Stimulated activated naive CD8-positive, alpha-beta T cell treated with anti-CD3 and anti-CD28 coated beads, Interleukin-15, Interleukin-2, amounts not matched to agents 100 ng/mL and 50 ng/mL, for 24 hours (primary cell): Measurements from ENCODE around the gene SLC7A1.

Experiments
- H3K27ac Mint-ChIP-seq: one replicate; pipeline ENCODE4 v1.8.0; 2021; ENCODE audit warnings: mild to moderate bottlenecking, mixed read lengths
- H3K27me3 Mint-ChIP-seq: one replicate; pipeline ENCODE4 v1.8.0; 2021; ENCODE audit warnings: mixed read lengths
- H3K36me3 Mint-ChIP-seq: one replicate; pipeline ENCODE4 v1.8.0; 2021; ENCODE audit warnings: low read depth, mixed read lengths
- H3K4me1 Mint-ChIP-seq: one replicate; pipeline ENCODE4 v1.8.0; 2021; ENCODE audit warnings: low read depth, mixed read lengths
- H3K4me3 Mint-ChIP-seq: one replicate; pipeline ENCODE4 v1.8.0; 2021; ENCODE audit warnings: mild to moderate bottlenecking, mixed read lengths
- H3K9me3 Mint-ChIP-seq: one replicate; pipeline ENCODE4 v1.8.0; 2021; ENCODE audit warnings: mixed read lengths

The SLC7A1 gene

DNA sequence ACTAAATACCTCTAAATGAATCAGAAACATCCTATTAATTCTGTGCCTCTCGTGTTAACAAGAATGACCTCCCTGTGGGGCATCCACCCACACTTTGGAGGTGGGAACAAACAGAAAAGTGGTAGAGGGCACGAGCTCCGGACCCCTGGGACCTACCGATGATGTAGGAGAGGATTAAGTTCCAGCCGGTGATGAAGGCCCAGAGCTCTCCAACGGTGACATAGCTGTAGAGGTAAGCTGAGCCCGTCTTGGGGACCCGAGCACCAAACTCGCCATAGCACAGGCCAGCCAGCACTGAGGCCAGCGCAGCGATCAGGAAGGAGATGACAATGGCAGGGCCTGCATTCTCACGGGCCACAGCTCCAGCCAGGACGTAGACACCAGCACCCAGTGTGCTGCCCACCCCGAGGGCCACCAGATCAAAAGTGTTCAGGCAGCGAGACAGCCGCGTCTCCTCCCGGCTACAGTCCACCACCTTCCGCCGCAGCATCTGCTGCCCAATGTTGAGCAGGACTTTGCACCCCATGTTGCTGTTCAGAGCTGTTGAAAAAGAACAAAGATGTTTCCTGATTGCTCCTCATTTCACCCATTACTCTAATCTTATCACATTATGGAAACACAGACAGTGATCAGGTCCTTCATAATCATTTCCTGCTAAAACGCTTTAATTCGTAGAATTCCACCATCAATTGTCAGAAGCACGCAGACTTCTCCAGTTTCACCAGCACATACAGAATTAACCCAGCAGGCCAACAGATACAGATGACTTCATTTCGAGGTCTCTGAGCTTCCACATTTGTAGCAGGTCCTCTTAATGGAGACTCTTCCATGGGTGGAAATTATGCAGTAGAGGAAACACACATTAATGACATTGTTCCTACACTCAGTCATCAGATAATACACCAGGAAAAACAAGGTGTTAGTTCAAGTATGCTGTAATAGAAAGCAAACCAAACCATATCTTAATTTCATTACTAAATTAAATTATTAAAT is 59.5 kb downstream of the SLC7A1 start:
- Mint-ChIP-seq H3K27ac (peak overlapping the region; percentile 3), H3K36me3 (peaks cover 63% of the 10 kb centered on the region), H3K4me3 (no peak overlapping the region), H3K4me1 (peaks cover 20% of the 10 kb centered on the region), H3K27me3 (no peaks in the 10 kb centered on the region), H3K9me3 (no peaks in the 10 kb centered on the region)

DNA sequence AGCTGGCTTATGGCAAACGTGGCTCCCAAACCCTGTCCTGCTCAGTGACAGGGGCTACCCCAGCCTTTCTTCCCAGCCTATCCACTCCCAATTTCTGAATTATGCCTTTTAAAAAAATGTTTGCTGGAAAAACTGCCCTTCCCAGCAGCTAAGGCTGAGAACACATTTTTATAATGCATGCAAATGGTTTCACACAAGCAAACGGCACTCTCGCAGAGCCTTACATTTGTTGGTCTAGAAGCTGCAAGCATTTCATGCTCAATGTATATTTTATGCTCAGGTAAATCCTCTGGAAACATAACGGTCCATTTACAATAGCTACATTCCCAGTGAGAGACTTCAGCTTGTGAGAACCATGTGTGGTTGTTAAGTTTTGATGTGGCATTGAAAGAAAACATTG is 61.4 kb downstream of the SLC7A1 start:
- Mint-ChIP-seq H3K9me3 (no peaks in the 10 kb centered on the region), H3K27ac (no peak overlapping the region), H3K36me3 (peaks cover 69% of the 10 kb centered on the region), H3K27me3 (no peaks in the 10 kb centered on the region), H3K4me3 (no peak overlapping the region), H3K4me1 (peaks cover 8% of the 10 kb centered on the region)

DNA sequence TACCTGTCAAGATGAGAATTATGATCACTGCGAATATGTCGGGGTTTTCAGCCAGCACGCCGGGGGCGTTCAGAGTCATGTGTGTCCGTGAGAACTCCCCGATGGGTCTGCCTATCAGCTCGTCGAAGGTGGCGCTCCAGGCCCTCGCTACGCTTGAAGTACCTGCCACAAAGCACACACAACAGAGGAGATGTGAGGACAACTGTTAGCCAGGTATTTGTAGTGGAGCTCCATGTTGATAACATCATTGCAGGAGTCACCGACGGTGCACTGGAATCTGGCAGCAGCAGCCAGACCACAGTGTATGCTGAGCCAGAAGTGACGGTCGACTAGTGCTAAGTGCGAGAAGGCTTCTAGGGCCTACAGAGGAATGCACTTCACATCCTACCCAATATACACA is 62.7 kb downstream of the SLC7A1 start:
- Mint-ChIP-seq H3K4me1 (peaks cover 1% of the 10 kb centered on the region), H3K27ac (no peak overlapping the region), H3K4me3 (no peak overlapping the region), H3K9me3 (no peaks in the 10 kb centered on the region), H3K36me3 (peaks cover 64% of the 10 kb centered on the region), H3K27me3 (no peaks in the 10 kb centered on the region)

DNA sequence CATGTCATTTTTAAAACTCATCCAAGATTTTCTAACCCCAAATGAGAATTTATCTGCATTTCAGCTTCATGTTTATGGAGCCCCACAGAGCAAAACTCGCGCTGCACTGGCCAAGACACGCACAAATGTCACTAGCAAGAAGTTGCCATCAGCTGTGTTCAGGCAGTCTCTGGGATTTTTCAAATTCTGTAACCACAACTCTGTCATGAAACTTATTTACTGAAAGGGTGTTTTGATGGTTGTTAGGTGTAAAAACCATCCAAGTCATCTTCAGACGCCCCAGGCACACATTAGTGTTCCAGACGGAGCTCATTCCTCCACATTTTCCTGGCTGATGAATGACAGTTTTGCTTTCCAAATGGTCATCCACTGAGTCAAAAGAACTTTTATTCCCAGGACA is 63.4 kb downstream of the SLC7A1 start:
- Mint-ChIP-seq H3K36me3 (peaks cover 69% of the 10 kb centered on the region), H3K4me3 (no peak overlapping the region), H3K4me1 (no peaks in the 10 kb centered on the region), H3K9me3 (no peaks in the 10 kb centered on the region), H3K27ac (no peak overlapping the region), H3K27me3 (no peaks in the 10 kb centered on the region)

DNA sequence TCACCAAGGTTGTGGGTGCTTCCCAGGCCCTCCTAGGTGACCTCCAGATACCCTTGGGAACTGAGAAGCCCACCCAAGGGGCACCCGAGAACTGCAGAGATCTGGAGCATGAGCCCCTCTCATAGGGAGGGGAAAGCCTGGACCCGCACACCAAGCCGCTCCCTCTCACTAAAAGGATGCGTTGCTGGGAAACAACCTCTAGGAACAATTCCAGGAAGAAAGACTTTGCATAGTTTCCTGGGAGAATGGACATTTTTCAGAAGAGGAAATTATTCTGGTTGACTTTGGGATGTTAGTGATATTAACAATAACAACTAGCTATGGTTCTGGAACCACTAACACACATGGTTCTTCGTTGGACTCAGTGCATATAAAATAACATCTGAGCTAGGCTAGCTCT is 64.6 kb downstream of the SLC7A1 start:
- Mint-ChIP-seq H3K9me3 (no peaks in the 10 kb centered on the region), H3K4me3 (no peak overlapping the region), H3K27ac (no peak overlapping the region), H3K27me3 (no peaks in the 10 kb centered on the region), H3K4me1 (no peaks in the 10 kb centered on the region), H3K36me3 (peaks cover 73% of the 10 kb centered on the region)

DNA sequence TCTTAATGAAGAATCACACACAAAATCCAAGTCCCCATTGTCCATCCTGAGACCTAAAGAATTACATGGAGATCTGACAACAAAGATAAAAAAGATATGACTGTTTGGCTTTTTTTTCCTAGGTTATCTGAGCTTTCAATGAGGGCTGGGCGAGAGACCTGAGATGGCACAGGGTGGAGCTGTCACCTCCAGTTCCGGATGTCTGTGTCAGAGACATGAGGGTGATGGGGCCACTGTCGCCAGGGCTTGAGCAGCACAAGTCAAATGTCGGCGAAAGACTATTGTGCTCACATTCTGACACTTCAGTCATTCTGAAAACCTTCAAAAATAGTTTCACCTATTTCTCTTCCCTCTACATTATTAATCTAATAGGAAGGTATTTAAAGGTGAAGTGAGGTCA is 65.7 kb downstream of the SLC7A1 start:
- no peaks in the 10 kb centered on the region for H3K9me3 Mint-ChIP-seq
- no peak overlapping the region for H3K4me3 Mint-ChIP-seq
- H3K36me3 Mint-ChIP-seq = peaks cover 67% of the 10 kb centered on the region
- no peak overlapping the region for H3K27ac Mint-ChIP-seq
- H3K4me1 Mint-ChIP-seq = no peaks in the 10 kb centered on the region
- no peaks in the 10 kb centered on the region for H3K27me3 Mint-ChIP-seq

DNA sequence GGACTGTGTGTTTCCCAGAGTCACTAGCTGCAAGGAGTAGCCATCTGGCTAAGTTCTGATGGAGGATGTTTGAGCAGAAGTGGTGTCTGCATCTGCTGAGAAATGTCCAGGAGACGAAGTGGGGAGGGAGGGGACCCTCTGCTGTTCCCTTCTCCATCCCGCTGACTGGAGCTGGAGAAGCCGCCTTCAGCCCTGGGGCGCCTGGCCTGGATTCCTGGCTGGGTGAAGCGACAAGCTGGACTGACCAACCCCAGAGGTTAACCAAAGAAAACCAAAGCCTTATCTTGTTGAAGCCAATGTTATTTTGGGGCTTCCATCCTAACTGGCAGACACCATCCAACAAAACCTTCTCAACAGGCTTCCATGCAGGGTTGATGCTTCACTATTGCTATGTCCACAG is 67.6 kb downstream of the SLC7A1 start:
- Mint-ChIP-seq H3K4me3 (no peak overlapping the region), H3K9me3 (no peaks in the 10 kb centered on the region), H3K27me3 (no peaks in the 10 kb centered on the region), H3K36me3 (peaks cover 72% of the 10 kb centered on the region), H3K4me1 (no peaks in the 10 kb centered on the region), H3K27ac (no peak overlapping the region)

DNA sequence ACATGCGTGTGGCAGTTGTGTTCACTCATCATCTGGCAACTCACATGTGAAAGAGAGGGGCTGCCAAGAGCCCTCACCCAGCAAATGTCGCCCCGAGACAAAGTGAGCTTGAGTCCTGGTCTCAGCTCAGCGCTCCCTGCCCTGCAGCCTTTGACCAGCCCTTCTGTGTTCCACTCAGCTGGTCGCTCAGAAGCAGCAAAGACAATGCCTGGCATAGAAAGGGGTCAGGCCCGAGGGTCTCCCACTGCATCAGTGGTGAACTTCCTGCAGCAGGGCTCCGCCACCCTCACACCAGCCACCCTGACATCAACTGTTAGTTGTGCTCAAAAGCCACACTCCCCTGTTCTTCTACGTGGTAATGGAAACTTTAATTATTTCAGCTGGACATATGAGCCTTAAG is 68.0 kb downstream of the SLC7A1 start:
- Mint-ChIP-seq H3K4me3 (no peak overlapping the region), H3K27me3 (no peaks in the 10 kb centered on the region), H3K36me3 (peaks cover 71% of the 10 kb centered on the region), H3K9me3 (no peaks in the 10 kb centered on the region), H3K4me1 (no peaks in the 10 kb centered on the region), H3K27ac (no peak overlapping the region)

DNA sequence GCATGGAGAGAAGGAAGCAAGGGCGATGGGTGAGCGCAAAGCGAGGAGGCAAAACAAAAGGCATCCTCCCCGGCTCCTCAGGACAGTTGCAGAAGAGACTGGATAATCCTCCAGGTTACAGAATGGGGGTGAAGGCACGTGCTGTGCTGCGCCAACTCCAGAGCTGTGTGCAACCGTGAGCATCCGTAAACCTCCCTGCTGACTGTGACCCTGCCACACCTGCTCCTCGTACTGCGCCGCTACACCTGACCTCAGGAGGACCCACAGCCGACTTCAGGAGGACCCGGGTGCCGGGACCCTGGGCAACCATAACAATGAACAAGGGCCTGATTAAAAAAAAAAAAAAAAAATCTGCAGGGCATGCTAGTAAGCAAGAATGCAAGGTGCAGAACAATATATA is 68.7 kb downstream of the SLC7A1 start:
- H3K4me3 Mint-ChIP-seq = no peak overlapping the region
- no peaks in the 10 kb centered on the region for H3K9me3 Mint-ChIP-seq
- H3K4me1 Mint-ChIP-seq = no peaks in the 10 kb centered on the region
- H3K27me3 Mint-ChIP-seq = no peaks in the 10 kb centered on the region
- peaks cover 72% of the 10 kb centered on the region for H3K36me3 Mint-ChIP-seq
- H3K27ac Mint-ChIP-seq = no peak overlapping the region

DNA sequence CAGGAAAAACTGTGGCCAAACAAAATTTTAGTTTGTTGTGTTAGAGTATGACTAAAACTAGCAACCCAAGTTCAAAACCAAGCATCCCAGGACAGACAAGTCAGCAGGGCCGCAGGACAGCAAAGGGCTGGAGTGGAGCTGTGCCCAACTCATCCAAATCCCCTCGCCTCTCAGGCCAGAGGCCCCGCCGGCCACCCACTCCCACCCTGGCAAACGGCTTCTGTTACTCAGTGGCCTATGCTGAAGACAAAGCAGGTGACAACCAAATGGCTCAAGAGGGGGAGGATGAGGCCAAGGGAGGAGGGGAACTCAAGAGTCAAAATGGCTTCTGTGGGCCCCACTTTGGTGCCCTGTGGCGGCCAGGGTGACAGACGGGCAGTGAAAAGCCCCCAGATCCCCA is 69.7 kb downstream of the SLC7A1 start:
- H3K9me3 Mint-ChIP-seq = no peaks in the 10 kb centered on the region
- no peaks in the 10 kb centered on the region for H3K4me1 Mint-ChIP-seq
- H3K36me3 Mint-ChIP-seq = peaks cover 80% of the 10 kb centered on the region
- no peak overlapping the region for H3K27ac Mint-ChIP-seq
- no peaks in the 10 kb centered on the region for H3K27me3 Mint-ChIP-seq
- H3K4me3 Mint-ChIP-seq = no peak overlapping the region

DNA sequence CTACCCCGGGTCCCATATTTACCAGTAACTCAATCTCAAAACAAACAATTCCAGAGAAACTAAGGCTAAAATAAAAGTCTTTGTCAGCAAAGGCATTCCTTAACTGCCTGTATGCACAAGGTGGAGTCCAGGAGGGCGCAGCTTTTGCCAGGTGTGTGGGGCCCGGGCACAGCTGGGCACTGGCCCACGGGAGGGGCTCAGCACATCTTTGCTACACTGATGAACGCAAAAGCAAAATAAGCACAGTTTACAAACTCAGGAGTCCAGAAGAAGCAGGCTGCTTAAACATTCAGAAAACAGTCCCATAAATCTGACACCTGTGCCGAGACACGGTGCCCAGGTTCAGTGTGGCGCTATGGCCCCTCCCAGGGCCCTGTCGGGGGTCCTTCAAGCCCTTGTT is 70.8 kb downstream of the SLC7A1 start:
- Mint-ChIP-seq H3K27ac (no peak overlapping the region), H3K27me3 (no peaks in the 10 kb centered on the region), H3K4me1 (no peaks in the 10 kb centered on the region), H3K4me3 (no peak overlapping the region), H3K9me3 (no peaks in the 10 kb centered on the region), H3K36me3 (peaks cover 80% of the 10 kb centered on the region)

DNA sequence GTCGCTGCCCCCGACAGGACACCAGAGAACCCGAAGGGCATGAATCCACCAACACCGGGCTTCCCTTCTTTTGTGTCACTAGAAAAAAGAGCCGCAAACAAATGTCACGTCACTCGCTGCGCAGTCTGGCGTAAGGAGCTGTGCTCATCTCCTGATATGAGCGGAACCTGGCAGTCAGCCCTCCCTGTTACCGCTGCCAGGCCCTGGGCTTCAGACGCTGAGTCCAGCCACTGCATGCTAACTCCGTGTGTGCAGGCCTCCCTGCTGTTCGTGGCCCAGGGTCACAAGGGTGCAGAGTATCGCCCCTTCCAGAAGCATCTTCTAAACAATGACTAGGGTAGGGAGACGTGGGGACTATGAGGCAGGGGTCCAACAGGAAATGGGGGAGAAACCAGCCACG is 71.3 kb downstream of the SLC7A1 start:
- Mint-ChIP-seq H3K4me3 (no peak overlapping the region), H3K9me3 (no peaks in the 10 kb centered on the region), H3K36me3 (peaks cover 77% of the 10 kb centered on the region), H3K4me1 (no peaks in the 10 kb centered on the region), H3K27ac (no peak overlapping the region), H3K27me3 (no peaks in the 10 kb centered on the region)

DNA sequence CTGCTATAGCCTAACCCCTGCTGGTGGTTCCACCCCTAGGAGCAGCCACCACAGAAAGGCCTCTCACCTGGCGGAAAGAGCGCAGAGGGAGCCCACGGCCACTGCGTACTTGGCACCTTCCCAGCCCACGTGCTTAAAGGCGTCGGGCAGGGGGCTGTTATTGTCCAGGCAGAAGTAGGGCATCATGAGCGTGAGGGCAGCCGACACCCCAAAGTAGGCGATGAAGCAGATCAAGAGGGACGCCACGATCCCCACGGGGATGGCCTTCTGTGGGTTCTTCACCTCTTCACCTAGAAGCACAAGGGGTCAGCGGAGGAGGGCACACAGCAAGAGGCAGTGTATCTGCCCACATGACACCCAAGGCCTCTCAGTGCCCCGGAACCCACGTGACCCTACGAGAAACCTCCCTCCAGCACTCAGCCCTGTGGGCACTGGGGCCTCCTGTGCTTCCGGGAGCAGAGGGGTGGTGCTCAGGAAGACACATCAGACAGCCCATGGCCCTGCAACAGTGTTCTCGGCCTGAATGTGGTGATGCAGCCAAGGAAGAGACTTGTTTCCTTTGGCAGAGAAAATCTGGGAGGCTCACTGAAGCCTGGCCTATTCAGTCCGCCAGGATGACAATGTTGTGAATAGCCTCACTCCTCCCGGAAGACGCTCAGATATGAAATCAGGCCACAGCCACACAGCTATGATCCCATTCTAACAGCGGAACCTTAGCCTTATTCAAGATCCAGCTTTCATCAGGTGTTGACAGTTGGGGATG is 72.1 kb downstream of the SLC7A1 start:
- H3K27ac Mint-ChIP-seq = no peak overlapping the region
- H3K9me3 Mint-ChIP-seq = no peaks in the 10 kb centered on the region
- no peaks in the 10 kb centered on the region for H3K4me1 Mint-ChIP-seq
- H3K27me3 Mint-ChIP-seq = no peaks in the 10 kb centered on the region
- no peak overlapping the region for H3K4me3 Mint-ChIP-seq
- peaks cover 76% of the 10 kb centered on the region for H3K36me3 Mint-ChIP-seq

DNA sequence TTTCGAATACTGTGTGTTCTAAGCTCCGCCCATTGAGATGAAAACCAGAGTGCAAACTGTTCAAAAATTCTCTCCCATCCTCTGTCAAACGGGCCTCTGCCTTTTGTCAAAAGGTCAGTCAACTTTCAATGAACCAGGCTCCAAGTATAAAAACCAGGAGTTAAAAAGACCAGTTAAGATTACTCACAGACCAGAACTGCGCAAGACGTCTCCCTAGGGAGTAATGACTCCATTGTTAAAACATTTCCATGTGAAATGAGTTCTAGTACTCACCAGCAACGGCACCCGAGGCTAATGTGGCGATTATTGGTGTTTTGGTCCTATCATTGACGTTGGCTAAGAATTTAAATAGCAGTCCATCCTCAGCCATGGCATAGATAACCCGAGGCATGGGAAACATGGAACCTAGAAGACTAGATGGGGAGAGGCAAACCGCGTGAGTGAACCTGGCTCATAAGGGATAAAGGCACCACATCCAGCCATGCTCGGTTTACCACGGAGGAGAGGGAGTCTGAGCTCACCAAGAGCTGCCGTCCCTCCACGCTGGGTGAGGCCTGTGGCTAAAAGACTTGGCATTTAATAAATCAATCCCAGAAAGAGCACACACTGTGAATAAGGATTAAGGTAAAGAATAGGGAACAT is 73.3 kb downstream of the SLC7A1 start:
- H3K9me3 Mint-ChIP-seq = no peaks in the 10 kb centered on the region
- no peak overlapping the region for H3K27ac Mint-ChIP-seq
- peaks cover 74% of the 10 kb centered on the region for H3K36me3 Mint-ChIP-seq
- no peaks in the 10 kb centered on the region for H3K4me1 Mint-ChIP-seq
- H3K27me3 Mint-ChIP-seq = no peaks in the 10 kb centered on the region
- no peak overlapping the region for H3K4me3 Mint-ChIP-seq

DNA sequence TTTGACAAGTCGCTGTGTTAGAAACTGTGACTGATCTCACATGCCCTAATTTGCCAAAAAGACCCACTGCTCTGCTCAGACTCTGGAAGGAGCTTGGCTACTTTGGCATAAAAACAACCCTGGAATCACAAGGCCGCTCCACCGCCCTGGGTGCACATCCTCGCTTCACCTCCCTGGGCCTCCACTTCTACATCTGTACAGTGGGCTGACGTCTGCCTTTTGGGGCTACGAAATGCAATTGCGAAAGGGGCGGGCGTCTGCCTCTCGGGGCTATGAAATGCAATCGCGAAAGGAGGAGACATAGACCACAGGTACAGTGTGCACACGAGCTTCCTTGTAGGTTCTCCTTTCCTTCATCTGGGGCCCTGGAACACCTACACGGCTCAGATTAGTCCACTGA is 74.2 kb downstream of the SLC7A1 start:
- no peak overlapping the region for H3K27ac Mint-ChIP-seq
- H3K27me3 Mint-ChIP-seq = no peaks in the 10 kb centered on the region
- peaks cover 73% of the 10 kb centered on the region for H3K36me3 Mint-ChIP-seq
- H3K4me1 Mint-ChIP-seq = no peaks in the 10 kb centered on the region
- H3K4me3 Mint-ChIP-seq = no peak overlapping the region
- H3K9me3 Mint-ChIP-seq = no peaks in the 10 kb centered on the region
